WTC11 (cell line): Measurements from ENCODE around the gene KCNQ2. TPM values are rescaled to one million over a fixed set of nuclear protein-coding genes. Genes with fewer than 3 reads are reported as not detected.

Experiments
- ATAC-seq: fragments of 200-7000 bp; cut with Tn5 transposase; 2 replicates; pipeline ENCODE4 v1.10.0; 2021; ENCODE audit warnings: mild to moderate bottlenecking, moderate library complexity
- CTCF ChIA-PET: fragments of 300-600 bp; sonication (Branson Sonifier 250); formaldehyde crosslinking; loops from one replicate; lab custom pipeline; 2021; ENCODE audit warnings: antibody characterized with exemption; lab: Charles Lee
- POLR2A ChIA-PET: fragments of 350-600 bp; sonication (Branson Sonifier 250); formaldehyde crosslinking; loops from one replicate; lab custom pipeline; 2021; ENCODE audit warnings: antibody characterized with exemption; lab: Charles Lee
- DNase-seq: peaks from one replicate; pipeline ENCODE4 v3.0.0; 2021; ENCODE audit warnings: low spot score
- H3K27ac Mint-ChIP-seq: 2 replicates; pipeline ENCODE4 v1.8.0; 2021; ENCODE audit warnings: mixed read lengths
- H3K27me3 Mint-ChIP-seq: 2 replicates; pipeline ENCODE4 v1.8.0; 2021; ENCODE audit warnings: low read depth, mild to moderate bottlenecking, moderate library complexity, mixed read lengths
- H3K36me3 Mint-ChIP-seq: 2 replicates; pipeline ENCODE4 v1.8.0; 2021; ENCODE audit warnings: mixed read lengths
- H3K4me1 Mint-ChIP-seq: 2 replicates; pipeline ENCODE4 v1.8.0; 2022; ENCODE audit warnings: mixed read lengths
- H3K4me3 Mint-ChIP-seq: 2 replicates; pipeline ENCODE4 v1.8.0; 2021; ENCODE audit warnings: mild to moderate bottlenecking, moderate library complexity, mixed read lengths
- H3K9me3 Mint-ChIP-seq: 2 replicates; pipeline ENCODE4 v1.8.0; 2021; ENCODE audit warnings: mixed read lengths
- ESRRA ChIP-seq: sonication (generic); formaldehyde crosslinking; IDR thresholded peaks from 2 replicates; pipeline ENCODE4 v1.8.1; 2022; ENCODE audit warnings: mild to moderate bottlenecking, missing genetic modification reagents, borderline replicate concordance
- GRHL2 ChIP-seq: fragments of 250-450 bp; sonication (Bioruptor Pico); IDR thresholded peaks from 2 replicates; pipeline ENCODE4 v1.8.0; 2022; ENCODE audit warnings: mild to moderate bottlenecking, moderate library complexity; ENCODE audit not compliant: insufficient replicate concordance, severe bottlenecking
- IRF2 ChIP-seq: sonication (generic); formaldehyde crosslinking; IDR thresholded peaks from 2 replicates; pipeline ENCODE4 v1.8.0; 2022; ENCODE audit warnings: low read depth, missing genetic modification reagents, borderline replicate concordance
- JUN ChIP-seq: sonication (generic); formaldehyde crosslinking; IDR thresholded peaks from 2 replicates; pipeline ENCODE4 v1.8.0; 2023; ENCODE audit warnings: mild to moderate bottlenecking, missing genetic modification reagents
- PRRX2 ChIP-seq: fragments of 250-450 bp; sonication (Bioruptor Pico); IDR thresholded peaks from 2 replicates; pipeline ENCODE4 v1.8.0; 2021; ENCODE audit warnings: mild to moderate bottlenecking
- SOX15 ChIP-seq: fragments of 250-450 bp; sonication (Bioruptor Pico); IDR thresholded peaks from 2 replicates; pipeline ENCODE4 v1.9.0; 2021; ENCODE audit warnings: mild to moderate bottlenecking
- ZBTB21 ChIP-seq: sonication (generic); formaldehyde crosslinking; IDR thresholded peaks from 2 replicates; pipeline ENCODE4 v1.8.1; 2023; ENCODE audit warnings: mild to moderate bottlenecking, missing genetic modification reagents, borderline replicate concordance
- ZNF121 ChIP-seq: sonication (generic); formaldehyde crosslinking; IDR thresholded peaks from 2 replicates; pipeline ENCODE4 v1.8.0; 2023; ENCODE audit warnings: missing genetic modification reagents
- ZNF671 ChIP-seq: fragments of 250-450 bp; sonication (Bioruptor Pico); IDR thresholded peaks from 2 replicates; pipeline ENCODE4 v1.8.0; 2021; ENCODE audit warnings: mild to moderate bottlenecking
- total RNA-seq: library from RNA; stranded (reverse); gene quantifications from 3 replicates; pipeline ENCODE4 v1.2.3, GENCODE V29; 2021
- TF ChIP-seq, protein P1 (sequence below): sonication (generic); formaldehyde crosslinking; IDR thresholded peaks from 2 replicates; pipeline ENCODE4 v1.8.1; 2023; ENCODE audit warnings: mild to moderate bottlenecking, missing genetic modification reagents
- TF ChIP-seq, protein P2 (sequence below): sonication (generic); formaldehyde crosslinking; IDR thresholded peaks from 2 replicates; pipeline ENCODE4 v1.8.1; 2023; ENCODE audit warnings: mild to moderate bottlenecking, missing genetic modification reagents, borderline replicate concordance
- TF ChIP-seq, protein P3 (sequence below): sonication (generic); formaldehyde crosslinking; IDR thresholded peaks from 2 replicates; pipeline ENCODE4 v1.8.1; 2023; ENCODE audit warnings: mild to moderate bottlenecking, missing genetic modification reagents, moderate library complexity
- TF ChIP-seq, protein P4 (sequence below): fragments of 250-450 bp; sonication (Bioruptor Pico); IDR thresholded peaks from 2 replicates; pipeline ENCODE4 v1.9.0; 2021; ENCODE audit warnings: mild to moderate bottlenecking, borderline replicate concordance
- TF ChIP-seq, protein P5 (sequence below): fragments of 250-450 bp; sonication (Bioruptor Pico); IDR thresholded peaks from 2 replicates; pipeline ENCODE4 v1.9.0; 2021; ENCODE audit warnings: mild to moderate bottlenecking

The KCNQ2 gene
- total RNA-seq, 1 experiment from 2014 or later = 99.8 TPM

DNA sequence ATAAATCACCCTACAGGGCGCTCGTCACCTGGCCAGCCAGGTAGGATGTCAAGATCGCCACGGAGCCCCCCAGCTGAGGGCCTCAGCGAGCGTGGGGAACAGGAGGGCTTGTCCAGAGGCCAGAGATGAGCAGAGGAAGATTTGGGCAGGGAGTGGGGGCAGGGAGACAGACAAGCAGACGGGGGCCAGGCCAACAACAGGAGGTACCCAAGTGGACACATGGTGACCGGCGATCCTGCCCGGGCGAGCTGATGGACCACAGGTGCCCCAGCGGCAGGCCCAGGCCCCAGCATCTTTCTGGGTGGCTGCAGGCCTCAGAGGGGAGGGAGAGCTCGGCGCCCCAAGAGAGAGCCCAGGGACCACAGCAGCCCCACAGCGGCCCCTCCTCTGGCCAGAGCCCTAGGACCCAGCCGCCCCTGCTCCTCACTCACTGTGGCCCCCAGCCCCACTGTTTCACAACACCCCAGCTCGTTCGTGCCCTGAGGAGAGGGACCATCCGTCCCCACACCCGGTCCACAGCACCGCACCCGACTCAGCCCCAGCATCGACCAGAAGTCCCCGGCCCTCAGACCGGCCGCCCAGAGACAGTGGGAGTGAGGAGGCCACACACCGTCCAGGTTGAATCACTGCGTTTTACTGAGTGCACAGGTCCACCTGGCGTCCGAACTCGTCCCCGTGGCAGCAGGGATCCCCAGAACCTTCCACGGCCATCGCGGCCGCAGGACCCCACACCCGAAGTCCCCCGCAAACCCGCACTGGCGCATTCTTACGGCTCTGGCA is 72.7 kb downstream of the KCNQ2 start:
- no peak overlapping the region for H3K27ac Mint-ChIP-seq
- CTCF ChIA-PET = interaction anchor here (0.7 to 1.2 kb wide), 2 partner anchors 18 to 91 kb away, joined by 4 read pairs; no protein-coding TSS in a partner anchor
- H3K27me3 Mint-ChIP-seq = no peaks in the 10 kb centered on the region; the same call in 1 of the 2 replicates

DNA sequence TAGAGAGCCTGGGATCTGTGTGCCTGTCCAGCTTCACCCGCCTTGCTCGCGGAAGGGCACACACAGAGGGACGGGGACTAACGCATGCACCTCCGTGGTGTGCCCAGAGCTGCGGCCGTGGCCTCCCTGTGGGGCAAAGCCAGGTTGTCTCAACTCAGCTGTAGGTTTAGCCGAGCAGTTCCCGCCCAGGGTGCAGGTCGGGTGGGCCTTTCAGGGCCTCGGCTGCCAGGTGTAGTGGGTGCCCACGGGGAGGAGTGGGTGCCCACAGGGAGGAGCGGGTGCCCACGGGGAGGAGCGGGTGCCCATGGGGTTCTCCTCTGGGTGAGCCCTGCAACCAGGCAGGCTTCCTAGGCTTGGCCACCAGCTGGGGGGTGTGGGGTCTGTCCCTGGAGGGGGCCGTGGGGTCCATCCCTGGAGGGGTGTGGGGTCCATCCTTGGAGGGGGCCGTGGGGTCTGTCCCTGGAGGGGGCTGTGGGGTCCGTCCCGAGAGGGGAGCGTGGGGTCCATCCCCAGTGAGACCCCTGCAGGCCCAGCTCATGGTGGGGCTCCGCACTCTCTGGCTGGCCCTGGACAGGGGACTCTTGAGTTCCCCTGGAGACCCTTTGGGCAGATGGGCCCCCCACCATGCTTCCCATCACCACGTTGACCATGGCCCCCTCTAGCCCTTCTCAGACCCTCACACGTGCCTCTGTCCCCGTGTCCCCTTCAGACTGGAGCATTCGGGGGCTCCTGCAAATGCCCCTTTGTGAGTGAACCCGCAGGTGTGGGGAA is 73.5 kb downstream of the KCNQ2 start:
- no peak for ATAC-seq
- no peak overlapping the region for H3K27ac Mint-ChIP-seq
- no peaks in the 10 kb centered on the region for H3K36me3 Mint-ChIP-seq
- peaks cover 28% of the 10 kb centered on the region for H3K4me1 Mint-ChIP-seq
- no peaks in the 10 kb centered on the region; the same call in 1 of the 2 replicates for H3K27me3 Mint-ChIP-seq
- TF ChIP-seq JUN (CRISPR knock-in tag) (no peak), PRRX2 (CRISPR knock-in tag) (no peak), ZNF671 (CRISPR knock-in tag) (no peak)
- TF ChIP-seq, protein P1, sequence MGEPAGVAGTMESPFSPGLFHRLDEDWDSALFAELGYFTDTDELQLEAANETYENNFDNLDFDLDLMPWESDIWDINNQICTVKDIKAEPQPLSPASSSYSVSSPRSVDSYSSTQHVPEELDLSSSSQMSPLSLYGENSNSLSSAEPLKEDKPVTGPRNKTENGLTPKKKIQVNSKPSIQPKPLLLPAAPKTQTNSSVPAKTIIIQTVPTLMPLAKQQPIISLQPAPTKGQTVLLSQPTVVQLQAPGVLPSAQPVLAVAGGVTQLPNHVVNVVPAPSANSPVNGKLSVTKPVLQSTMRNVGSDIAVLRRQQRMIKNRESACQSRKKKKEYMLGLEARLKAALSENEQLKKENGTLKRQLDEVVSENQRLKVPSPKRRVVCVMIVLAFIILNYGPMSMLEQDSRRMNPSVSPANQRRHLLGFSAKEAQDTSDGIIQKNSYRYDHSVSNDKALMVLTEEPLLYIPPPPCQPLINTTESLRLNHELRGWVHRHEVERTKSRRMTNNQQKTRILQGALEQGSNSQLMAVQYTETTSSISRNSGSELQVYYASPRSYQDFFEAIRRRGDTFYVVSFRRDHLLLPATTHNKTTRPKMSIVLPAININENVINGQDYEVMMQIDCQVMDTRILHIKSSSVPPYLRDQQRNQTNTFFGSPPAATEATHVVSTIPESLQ (CRISPR knock-in tag) = no peak
- TF ChIP-seq, protein P2, sequence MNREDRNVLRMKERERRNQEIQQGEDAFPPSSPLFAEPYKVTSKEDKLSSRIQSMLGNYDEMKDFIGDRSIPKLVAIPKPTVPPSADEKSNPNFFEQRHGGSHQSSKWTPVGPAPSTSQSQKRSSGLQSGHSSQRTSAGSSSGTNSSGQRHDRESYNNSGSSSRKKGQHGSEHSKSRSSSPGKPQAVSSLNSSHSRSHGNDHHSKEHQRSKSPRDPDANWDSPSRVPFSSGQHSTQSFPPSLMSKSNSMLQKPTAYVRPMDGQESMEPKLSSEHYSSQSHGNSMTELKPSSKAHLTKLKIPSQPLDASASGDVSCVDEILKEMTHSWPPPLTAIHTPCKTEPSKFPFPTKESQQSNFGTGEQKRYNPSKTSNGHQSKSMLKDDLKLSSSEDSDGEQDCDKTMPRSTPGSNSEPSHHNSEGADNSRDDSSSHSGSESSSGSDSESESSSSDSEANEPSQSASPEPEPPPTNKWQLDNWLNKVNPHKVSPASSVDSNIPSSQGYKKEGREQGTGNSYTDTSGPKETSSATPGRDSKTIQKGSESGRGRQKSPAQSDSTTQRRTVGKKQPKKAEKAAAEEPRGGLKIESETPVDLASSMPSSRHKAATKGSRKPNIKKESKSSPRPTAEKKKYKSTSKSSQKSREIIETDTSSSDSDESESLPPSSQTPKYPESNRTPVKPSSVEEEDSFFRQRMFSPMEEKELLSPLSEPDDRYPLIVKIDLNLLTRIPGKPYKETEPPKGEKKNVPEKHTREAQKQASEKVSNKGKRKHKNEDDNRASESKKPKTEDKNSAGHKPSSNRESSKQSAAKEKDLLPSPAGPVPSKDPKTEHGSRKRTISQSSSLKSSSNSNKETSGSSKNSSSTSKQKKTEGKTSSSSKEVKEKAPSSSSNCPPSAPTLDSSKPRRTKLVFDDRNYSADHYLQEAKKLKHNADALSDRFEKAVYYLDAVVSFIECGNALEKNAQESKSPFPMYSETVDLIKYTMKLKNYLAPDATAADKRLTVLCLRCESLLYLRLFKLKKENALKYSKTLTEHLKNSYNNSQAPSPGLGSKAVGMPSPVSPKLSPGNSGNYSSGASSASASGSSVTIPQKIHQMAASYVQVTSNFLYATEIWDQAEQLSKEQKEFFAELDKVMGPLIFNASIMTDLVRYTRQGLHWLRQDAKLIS (CRISPR knock-in tag) = no peak
- TF ChIP-seq, all 79 proteins: peak for 0
- ChIA-PET CTCF (interaction anchor here (1.2 kb wide), 2 partner anchors 90 to 176 kb away, joined by 4 to 5 read pairs; no protein-coding TSS in a partner anchor), POLR2A (no interaction called here)
- no peak overlapping the region for H3K4me3 Mint-ChIP-seq
- H3K9me3 Mint-ChIP-seq = no peaks in the 10 kb centered on the region
- DNase-seq = no peak

More for the DNA sequence above, 72.7 kb downstream of the KCNQ2 start:
- Mint-ChIP-seq H3K36me3 (no peaks in the 10 kb centered on the region), H3K4me3 (no peak overlapping the region), H3K9me3 (no peaks in the 10 kb centered on the region), H3K4me1 (peaks cover 21% of the 10 kb centered on the region)
- POLR2A ChIA-PET = no interaction called here
- DNase-seq (no peak), ATAC-seq (no peak)
- TF ChIP-seq GRHL2 (CRISPR knock-in tag) = no peak
- TF ChIP-seq, protein P1 (CRISPR knock-in tag) = no peak

DNA sequence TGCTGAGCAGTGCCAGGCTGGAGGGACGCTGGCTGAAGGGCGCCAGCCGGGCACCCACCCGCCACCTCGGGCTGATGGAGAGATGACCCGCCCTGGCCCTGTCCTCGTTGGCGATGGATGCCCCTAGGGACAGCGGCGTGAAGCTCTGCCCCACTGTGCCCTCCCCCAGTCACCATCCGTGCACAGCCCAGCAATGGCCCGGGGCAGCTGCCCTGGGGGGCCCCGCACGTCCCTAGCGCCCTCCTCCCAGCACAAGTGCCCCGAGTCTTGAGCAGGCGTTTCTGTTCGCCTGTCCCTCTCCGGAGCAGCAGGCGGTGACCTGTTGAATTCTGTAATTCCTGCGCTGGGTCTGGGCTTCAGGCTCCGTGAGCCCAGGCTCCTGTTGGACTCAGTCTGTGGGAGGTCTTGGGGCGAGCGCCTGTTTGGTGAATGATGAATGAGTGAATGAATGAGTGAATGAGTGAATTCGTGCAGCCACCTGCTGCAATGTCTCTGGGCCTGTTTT is 74.5 kb downstream of the KCNQ2 start:
- Mint-ChIP-seq H3K36me3 (peaks cover 4% of the 10 kb centered on the region; the same call in 1 of the 2 replicates), H3K4me1 (peaks cover 27% of the 10 kb centered on the region), H3K9me3 (no peaks in the 10 kb centered on the region), H3K27me3 (no peaks in the 10 kb centered on the region; the same call in 1 of the 2 replicates), H3K4me3 (no peak overlapping the region), H3K27ac (no peak overlapping the region)
- ATAC-seq = no peak
- CTCF ChIA-PET = interaction anchor here (1.2 to 1.3 kb wide), 2 partner anchors 16 to 175 kb away, joined by 3 to 5 read pairs; no protein-coding TSS in a partner anchor
- no peak for DNase-seq
- POLR2A ChIA-PET = no interaction called here
- TF ChIP-seq ZBTB21 (CRISPR knock-in tag) (no peak), ESRRA (CRISPR knock-in tag) (no peak), ZNF121 (CRISPR knock-in tag) (no peak), SOX15 (CRISPR knock-in tag) (no peak), IRF2 (no peak), PRRX2 (CRISPR knock-in tag) (no peak)
- TF ChIP-seq, protein P3, sequence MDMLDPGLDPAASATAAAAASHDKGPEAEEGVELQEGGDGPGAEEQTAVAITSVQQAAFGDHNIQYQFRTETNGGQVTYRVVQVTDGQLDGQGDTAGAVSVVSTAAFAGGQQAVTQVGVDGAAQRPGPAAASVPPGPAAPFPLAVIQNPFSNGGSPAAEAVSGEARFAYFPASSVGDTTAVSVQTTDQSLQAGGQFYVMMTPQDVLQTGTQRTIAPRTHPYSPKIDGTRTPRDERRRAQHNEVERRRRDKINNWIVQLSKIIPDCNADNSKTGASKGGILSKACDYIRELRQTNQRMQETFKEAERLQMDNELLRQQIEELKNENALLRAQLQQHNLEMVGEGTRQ (CRISPR knock-in tag) = no peak
- TF ChIP-seq, protein P4, sequence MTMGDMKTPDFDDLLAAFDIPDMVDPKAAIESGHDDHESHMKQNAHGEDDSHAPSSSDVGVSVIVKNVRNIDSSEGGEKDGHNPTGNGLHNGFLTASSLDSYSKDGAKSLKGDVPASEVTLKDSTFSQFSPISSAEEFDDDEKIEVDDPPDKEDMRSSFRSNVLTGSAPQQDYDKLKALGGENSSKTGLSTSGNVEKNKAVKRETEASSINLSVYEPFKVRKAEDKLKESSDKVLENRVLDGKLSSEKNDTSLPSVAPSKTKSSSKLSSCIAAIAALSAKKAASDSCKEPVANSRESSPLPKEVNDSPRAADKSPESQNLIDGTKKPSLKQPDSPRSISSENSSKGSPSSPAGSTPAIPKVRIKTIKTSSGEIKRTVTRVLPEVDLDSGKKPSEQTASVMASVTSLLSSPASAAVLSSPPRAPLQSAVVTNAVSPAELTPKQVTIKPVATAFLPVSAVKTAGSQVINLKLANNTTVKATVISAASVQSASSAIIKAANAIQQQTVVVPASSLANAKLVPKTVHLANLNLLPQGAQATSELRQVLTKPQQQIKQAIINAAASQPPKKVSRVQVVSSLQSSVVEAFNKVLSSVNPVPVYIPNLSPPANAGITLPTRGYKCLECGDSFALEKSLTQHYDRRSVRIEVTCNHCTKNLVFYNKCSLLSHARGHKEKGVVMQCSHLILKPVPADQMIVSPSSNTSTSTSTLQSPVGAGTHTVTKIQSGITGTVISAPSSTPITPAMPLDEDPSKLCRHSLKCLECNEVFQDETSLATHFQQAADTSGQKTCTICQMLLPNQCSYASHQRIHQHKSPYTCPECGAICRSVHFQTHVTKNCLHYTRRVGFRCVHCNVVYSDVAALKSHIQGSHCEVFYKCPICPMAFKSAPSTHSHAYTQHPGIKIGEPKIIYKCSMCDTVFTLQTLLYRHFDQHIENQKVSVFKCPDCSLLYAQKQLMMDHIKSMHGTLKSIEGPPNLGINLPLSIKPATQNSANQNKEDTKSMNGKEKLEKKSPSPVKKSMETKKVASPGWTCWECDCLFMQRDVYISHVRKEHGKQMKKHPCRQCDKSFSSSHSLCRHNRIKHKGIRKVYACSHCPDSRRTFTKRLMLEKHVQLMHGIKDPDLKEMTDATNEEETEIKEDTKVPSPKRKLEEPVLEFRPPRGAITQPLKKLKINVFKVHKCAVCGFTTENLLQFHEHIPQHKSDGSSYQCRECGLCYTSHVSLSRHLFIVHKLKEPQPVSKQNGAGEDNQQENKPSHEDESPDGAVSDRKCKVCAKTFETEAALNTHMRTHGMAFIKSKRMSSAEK (CRISPR knock-in tag) = no peak
- TF ChIP-seq, protein P5, sequence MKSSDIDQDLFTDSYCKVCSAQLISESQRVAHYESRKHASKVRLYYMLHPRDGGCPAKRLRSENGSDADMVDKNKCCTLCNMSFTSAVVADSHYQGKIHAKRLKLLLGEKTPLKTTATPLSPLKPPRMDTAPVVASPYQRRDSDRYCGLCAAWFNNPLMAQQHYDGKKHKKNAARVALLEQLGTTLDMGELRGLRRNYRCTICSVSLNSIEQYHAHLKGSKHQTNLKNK (CRISPR knock-in tag) = no peak
